Embryonic facial prominence (tissue), 1 donor: ENCODE measurements around the gene ACIN1.

ENCODE experiments used
- DNase-seq: peaks from one replicate; pipeline ENCODE4 v3.0.0-alpha.2; 2016; ENCODE audit errors: extremely low spot score

The ACIN1 gene

DNA sequence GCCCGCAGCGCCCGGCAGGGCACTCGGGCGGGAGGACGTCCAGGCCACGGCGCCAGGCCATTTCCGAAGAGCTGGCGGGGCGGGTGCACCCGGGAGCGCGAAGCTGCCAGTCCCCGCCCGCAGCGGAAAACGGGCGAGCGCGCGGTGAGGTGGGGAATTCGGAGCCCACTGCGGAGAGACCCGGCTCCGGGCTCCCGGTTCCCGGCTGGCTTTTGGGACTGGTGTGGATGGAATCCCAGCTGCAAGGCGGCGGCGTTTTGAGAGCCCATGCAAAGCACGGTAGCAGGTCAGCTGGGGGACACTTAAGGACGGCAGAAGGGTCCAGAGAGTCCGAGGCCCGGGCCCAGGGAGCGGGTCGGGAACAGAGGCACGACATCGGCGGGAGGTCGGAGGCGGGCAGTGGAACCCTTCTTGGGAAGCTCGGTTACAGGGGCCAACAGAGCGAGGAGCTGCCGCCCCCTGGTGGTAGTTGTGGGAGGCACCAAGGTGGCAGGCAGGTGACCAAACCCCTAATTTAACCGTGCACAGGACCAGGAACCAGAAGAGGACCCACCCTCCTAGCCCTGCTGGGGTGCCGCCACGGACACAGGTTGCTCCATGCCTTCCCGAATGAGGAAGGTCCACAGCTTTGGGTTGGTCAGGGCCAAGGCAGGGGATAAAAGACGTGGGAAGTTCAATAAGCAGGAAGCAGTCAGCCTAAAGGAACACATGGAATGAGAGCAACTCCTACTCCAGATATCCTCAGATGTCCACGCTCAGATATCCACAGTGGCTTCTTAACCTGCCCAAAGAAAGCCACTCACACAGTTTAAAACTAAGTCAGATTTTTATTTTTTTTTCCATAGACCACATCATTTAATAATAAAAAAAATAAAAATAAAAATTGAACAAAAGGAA, 36.9 kb downstream of the ACIN1 start:
- DNase-seq, result peak; percentile 70

DNA sequence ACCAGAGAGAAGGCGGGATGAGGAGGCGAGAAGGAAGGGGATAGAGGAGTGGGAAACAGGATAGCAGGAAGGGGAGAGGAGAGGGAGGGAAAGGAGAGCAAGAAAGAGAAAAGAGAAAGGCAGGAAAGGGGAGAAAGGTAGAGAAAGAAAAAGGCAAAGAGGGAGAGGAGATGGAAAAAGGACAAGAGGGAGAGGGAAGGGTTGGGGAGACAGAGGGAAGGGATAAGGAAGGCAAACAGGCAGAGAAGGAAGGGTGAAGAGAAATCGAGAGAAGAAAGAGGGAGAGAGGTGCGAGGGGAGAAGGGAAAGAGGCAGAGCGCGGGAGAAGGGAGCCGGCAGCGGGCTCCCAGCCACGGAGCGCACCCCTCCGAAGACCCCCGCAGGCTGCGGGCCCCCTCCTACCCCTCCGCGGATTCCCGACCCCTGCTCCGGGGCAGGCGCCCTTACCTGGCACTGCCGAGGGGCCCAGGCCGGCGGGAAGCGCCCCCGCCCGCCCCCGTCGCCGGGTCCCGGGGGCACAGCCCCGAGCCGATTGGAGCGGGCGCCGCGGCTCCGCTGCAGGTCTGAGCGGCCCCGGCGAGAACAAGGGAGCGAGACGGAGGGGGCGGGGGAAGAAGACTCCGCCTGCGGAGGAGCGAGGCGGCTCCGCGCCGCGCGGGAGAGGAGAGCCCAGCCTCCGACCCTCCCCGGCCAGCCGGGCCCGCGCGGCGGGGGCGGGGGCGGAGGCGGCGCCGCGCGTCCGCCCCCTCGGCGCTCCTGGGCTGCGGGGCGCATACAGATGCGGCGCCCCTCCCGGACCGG, 37.8 kb downstream of the ACIN1 start, which contains the start of gene CDH24:
Gene CDH24, minus strand, starts transcription at position 565 of the 801 bp plus-strand sequence. CDS start 1,787 bp downstream, outside the sequence.
- peak; percentile 70 for DNase-seq

DNA sequence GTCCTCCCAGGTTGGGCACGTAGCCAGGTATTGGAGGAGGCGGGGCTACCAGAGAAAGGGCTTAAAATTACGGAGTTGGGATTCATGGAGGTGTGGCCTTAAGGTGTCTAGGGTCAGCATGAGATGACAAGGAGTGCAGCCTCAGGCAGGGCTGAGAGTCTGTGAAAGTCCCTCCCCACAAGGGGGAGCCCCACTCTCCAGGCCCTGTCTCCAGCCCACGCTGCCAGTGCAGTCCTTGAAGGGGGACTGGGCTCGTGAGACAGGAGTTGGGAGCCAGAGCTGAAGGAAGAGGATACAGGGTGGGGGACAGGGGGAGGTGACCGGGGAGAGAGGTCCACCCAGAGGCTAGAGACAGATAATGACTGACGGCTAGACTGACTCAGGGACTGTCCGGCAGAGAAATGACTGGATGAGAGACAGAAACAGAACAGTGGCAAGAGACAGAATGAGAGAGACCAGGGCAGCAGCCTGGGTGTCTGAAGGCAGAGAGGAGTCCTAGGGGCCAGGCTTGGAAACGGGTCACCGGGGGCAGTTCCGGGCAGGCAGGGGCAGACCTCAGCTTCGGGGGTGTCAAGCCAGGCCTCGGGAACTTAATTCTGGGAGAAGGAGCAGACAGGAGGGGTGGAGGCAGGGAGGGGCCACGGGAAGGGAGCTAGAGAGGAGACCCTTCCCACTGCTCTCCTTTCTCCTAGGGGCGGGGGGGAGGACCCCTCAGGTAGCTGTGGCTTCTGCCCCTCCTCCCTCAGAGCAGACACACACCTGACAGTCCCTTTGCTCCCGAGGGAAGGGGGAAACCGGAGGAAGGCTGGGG, 38.6 kb downstream of the ACIN1 start:
- no peak for DNase-seq

DNA sequence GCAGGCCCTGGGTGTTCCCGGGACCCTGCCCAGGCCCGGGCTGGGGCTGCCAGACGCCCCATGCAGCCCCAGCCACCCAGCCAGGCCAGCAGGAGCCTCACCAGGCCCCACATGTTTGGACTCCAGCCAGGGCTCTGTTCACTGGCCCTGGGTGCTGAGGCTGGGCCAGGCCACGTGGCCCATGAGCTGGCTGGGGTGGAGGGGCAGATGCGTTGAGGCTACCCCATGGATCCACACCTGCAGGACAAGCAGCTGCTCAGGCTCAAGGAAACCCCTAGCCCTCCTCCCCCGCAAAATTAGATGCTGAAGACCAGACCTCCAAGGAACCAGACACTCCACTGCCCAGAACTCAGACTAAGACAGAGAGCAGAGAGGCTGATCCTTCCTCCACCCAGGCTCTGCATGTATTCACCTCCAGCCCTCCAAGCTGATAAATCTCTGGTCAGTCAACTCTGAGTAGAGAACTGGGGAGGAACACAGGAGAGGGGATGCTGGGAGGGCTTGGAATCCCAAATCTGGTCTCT, 39.3 kb downstream of the ACIN1 start:
- no peak for DNase-seq

DNA sequence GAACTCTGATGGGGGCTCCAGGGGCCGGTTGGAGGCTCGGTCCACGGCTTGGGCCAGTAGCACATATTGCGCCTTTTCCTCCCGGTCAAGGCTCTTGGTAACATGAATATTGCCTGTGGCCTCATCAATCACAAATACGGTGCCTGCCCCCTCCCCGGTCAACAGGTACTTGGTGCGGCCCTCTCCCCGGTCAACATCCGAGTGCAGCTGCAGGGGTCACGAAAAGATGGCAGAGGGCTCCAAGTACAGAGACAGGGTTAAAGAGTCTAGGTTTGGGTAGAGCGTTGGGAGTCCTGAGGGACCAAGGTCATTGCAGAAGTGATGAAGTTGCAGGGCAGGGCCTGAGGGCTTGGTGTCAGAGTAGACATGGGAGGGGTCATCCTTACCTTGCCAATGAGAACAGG, 39.8 kb downstream of the ACIN1 start:
- DNase-seq, result no peak

DNA sequence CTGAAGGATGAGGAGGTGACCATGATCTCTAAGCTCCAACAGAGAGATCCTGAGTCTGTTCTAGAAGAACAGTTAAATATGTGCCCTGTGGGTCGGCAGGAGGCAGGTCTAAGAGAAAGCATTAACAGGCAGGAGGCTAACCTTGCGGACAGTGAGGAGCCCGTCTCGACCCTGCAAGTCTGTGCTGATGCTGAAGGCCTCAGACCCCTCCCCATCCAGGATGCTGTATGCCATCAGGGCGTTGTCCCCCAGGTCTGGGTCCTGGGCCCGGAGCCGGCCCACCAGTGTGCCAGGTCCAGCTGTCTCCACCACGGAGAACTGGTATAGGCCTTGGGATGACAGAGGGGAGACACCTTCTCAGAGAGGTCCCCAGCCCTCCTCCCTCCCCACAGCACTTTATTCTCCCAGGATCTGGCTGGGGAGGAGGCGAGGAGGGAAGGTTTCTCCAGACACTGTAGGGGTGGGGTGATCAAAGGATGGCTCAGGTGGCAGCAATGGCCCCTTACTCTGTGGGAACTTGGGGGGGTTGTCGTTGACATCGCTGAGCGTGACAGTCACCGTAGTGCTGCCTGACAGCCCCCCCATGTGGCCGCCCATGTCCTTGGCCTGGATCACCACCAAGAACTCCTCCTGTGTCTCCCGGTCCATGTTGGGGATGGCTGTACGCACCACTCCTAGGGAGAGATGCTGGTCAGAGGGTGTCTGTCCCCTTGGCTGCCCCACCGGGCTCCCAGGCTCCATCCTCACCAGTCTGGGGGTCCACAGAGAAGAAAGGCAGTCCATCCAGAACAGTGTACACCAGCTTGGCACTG, 40.7 kb downstream of the ACIN1 start:
- DNase-seq, result no peak

DNA sequence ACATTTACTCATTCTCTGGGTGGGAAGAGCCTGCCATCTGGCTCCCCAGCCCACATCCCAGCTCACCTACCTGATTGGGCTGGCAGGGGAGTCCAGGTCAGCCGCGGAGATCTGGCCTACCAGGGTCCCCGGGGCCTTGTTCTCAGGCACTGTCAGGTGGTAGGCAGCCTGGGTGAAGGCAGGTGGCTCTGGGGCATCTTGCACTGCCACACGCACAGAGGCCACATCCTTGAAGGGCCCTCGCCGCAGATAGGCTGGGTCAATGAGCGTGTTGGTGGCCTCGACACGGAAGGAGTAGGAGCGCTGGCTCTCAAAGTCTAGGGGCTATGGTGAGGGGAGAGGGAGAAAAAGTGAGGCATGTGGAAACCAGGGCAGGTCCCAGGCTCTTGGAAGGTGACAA, 41.5 kb downstream of the ACIN1 start:
- DNase-seq, result no peak

DNA sequence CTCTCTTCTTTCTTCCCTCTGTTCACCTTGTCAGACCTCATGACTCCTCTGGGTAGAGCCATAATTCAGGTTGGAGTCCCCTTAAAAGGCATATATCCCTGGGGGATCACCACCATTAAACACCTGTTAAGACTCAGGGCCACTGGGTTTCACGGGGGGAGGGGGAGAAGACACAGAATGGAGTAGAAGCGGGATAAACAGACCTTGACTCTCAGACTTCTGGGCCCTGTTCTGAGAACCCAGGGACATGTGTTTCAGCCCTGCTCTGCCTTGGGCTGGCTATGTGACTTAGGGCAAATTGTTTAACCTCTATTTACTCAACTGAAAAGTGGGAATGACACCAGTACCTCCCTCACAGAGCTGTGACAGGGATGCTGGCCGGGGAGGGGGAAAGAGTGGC, 42.3 kb downstream of the ACIN1 start:
- DNase-seq, result no peak

DNA sequence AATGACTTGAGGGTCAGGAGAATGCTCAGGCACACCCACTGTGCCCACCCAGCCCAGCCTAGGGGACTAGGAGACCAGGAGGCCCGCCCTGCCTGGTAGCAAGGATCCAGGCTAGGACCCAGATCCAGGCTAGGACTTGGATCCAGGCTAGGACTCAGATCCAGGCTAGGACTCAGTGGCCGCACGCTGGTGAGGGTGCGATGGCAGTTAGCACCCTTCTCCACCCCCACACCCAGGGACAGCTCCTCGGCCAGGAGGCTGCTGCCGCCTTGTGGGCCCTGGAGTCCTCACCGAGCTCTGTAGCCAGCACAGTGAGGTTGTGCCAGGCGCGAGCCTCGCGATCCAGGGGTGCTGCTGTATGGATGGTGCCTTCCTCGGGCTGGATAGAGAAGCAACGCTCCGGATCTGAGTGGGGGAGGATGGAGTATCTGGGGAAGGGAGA, 42.7 kb downstream of the ACIN1 start:
- no peak for DNase-seq

DNA sequence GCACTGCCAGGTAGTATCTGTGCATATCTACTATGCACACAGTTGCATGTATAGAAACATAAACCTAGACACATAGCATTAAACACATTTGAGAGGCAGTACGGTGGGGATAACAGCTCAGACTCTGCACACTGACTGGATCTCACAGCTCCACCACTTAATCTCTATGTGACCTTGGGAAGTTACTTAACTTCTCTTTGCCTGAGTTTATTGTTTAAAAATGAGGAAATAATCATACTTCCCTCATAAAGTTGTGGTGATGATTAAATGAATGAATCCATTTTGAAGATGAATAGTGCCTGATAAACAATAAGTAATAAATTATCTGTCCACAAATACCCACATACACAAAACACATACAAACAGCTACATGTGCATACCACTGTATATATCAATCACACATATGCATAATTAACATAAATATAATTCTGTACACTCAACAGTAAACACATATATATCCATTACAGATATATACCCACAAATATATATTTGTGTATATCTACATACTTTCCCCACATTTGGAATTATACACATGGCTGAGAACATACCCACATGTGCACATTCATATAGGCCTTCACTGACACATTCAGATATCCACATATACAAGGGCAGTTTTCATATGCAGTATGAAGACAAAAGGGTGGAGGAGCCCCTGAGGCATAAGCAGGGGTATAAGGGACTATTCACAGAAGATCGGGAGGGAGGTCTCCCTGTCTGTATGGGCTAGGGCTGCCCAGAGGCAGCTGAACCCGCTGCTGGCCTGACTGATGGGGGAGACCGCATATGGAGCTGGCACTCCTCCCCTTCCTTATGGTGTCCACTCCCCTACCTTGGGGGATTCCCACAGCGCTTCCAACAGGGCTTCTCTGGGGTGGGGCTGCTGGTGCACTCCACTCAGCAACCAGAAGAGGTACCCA, 43.5 kb downstream of the ACIN1 start:
- DNase-seq, result no peak

DNA sequence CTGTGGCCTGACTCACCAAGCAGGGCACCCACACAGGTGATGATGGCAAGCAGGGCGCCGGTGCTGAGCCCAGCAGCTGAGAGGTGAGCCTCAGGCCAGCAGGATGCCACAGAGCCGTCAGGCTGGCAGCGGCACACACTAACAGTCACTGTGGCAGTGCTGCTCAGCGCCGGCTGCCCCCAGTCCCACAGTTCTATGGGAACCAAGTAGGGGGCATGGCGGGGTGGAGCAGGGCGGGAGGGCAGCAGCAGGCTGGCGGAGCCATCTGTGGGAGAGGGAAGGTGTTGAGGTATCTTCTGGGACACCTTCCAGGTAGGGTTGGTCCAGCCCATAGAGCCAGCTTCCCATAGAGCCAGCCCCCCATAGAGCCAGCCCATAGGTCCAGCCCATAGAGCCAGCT, 45.9 kb downstream of the ACIN1 start:
- DNase-seq, result no peak

DNA sequence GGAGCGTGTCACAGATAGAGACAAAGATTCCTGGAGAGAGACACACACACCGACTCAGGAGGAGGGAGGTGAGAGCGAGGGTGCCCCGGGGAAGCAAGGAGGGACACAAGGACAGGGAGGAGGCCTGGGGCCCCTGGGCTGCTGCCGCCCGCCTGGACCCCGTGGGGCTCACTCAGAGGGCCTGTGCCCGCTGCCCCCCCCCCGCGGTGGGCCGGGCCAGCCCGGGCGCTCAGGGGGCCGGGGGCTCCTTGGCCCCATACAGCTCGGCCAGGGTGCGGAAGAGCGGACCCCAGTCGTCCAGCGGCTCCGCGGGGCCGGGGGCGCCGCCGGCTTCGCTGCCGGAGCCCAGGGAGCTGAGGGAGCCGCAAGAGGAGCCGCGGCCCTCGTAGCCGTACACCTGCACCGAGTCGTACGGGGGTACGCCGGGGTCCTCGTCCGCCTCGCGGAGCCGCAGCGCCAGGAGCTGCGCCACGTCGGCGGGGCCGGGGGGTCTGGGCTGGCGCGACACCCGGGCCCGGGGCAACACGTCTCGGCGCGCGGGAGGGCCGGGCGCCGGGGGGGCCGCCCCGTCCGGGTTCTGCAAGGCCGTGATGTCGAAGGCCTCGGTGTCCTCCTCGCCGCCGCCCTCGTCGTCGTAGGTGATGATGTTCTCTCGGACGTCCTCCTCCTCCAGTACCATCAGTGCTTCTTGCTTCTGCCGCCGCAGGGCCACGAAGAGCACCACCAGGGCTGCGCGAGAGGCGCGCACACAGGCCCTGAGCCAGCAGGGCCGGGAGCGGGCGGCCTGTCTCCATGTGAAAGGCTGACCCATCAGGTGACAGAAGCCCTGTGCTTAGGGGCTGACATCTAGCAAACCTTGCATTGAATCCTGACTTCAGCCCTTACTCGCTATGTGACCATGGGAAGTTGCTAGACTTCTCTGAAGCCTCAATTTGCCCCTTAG, 46.9 kb downstream of the ACIN1 start:
- no peak for DNase-seq

DNA sequence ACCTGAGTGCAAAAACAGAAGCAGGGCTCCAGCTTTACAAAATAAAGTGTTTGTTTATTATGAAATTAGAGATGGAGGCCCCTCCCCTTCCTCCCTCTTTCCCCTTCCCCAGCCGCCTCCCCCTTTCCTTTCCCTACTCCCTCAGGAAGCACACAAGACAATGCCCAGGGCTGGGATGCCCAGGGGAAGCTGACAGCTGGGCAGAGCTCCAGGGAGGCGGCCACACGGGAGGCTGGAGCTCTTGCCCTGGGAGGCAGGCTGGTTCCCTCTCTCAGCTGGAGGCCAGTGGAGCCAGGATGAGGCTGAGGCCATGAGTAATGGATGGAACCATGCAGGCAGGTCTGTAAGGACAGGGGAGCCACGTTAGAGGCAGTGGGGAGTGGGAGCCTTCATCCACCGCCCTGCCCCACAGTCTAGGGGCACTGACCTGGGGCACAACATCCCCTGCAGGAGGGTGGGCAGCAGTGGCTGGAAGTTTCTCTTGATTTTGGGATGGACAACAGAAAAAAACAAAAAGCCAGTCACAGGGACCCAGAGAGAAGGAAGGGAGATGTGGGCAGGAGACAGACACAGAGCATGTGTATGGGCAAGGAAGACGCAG, 47.8 kb downstream of the ACIN1 start:
- no peak for DNase-seq

DNA sequence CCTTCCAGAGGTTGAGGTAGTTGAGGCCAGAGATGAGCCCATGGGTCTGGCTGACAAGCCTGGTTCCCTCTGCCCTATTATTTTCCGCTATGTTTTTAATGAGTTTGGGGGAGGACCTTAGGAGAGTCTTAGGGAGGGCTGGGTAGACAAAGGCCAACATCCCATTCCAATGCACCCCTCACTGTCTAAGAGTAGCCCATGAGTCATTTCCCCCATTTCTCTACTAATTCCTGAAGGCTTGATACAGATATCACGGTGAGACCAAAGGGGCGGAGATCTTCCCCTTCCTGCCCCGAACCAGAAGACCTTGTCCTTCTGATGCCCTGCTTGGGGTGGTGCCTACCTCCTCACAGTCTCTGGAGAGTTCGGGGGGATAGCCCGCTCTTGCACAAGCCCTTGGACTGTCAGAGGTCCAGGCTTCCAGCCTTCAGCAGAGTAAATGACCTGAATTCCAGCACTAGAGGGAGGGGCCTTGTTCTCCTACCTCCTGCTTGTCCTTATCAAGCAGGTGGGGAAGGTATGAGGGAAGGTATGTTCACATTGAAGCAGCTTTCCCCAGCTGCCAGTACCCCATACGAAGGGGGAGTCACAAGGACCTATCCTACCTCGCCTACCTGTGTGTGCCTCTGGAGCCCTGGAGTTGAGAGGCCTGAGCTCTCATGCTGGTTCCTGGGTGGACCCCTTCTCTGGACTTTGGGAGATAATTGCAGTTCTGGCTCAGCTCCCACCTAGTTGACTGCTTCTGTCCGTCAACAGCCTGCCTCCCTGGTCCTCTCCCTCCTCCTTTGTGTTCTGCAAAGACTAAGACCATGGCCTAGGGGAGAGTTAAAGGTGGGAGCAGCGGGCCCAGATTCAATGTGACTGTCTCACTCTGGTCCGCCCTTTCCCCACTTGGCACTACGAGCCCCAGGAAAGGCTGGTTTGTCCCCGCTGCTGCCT, 49.2 kb downstream of the ACIN1 start:
- no peak for DNase-seq

DNA sequence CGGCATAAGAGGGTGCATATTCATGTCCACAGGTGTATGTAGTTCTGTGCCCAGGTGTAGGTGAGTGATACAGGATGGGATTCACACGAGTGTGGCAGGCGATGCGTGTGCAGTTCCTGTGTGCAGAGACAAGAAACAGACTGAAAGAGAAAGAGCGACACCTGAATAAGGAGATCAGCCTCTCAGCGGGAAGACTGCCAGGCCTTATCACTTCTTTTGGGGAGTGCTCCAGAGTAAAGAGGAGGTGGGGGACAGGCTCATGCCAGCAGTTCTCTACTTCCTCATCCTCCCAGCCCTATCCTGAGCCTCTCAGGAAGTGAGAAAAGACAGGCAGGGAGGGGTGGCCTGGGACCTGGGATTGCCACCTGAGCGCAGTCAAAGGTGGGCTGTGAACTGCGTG, 50.1 kb downstream of the ACIN1 start:
- no peak for DNase-seq

DNA sequence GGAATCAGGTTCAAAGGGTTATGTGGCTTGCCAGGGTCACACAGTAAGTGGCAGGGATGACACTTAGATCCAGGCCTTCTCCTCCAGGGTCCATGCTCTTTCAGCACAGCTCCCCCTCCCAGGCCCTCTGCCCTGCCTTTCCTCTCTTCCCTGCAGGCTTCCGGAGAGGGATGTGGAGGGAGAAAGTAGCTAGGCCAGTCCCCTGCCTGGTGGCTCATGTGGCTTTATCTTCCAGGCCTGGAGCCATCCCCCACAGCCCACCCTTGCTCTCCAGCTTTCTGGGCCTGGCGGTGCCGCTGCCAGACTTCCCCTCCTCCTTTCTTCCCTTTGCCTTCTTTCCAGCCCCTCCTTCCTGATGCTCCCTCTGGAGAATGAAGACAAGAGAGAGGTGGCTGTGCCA, 51.2 kb downstream of the ACIN1 start:
- no peak for DNase-seq

DNA sequence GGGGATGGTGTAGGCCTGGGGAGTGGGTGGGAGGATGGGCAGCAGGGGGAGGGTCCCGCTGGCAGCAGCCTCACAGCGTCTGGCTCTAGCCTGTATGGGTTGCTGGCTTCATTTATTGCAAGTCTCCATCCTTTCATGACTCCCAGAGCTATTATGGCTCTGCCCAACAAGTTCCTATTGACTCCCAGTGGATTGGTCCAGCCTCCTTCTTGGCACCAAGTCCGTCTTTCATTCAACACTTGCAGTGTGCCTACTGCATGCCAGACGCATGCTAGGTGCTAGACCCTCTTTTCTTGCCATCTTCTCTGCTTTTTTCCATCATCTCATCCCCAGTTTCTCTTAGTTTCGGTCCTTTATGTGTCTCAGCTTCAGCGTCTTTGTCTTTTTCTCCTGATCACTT, 51.8 kb downstream of the ACIN1 start:
- DNase-seq, result no peak
